NB4 (cell line): ENCODE results near the gene ITIH6.
A peak's percentile ranks its signal among the peaks of the same experiment; 100 is the strongest.

Experiments
- DNase-seq: peaks from one replicate; pipeline ENCODE4 v3.0.0; 2010; ENCODE audit warnings: low read depth
- H3K4me3 ChIP-seq: one replicate; pipeline ENCODE4 v1.5.1; 2011; ENCODE audit warnings: mild to moderate bottlenecking, low read depth, low read length, moderate library complexity
- CTCF ChIP-seq: IDR thresholded peaks from one replicate; pipeline ENCODE4 v1.5.1; 2012; ENCODE audit warnings: low read depth, low read length
- MAX ChIP-seq: IDR thresholded peaks from 2 replicates; pipeline ENCODE4 v1.6.1; 2011; ENCODE audit warnings: low read depth, low read length
- MYC ChIP-seq: IDR thresholded peaks from 2 replicates; pipeline ENCODE4 v1.6.1; 2011; ENCODE audit warnings: low read depth, low read length
- POLR2A ChIP-seq: IDR thresholded peaks from 2 replicates; pipeline ENCODE4 v1.6.1; 2011; ENCODE audit warnings: mild to moderate bottlenecking; ENCODE audit not compliant: insufficient read length; ENCODE audit errors: extremely low read depth

Gene ITIH6

DNA sequence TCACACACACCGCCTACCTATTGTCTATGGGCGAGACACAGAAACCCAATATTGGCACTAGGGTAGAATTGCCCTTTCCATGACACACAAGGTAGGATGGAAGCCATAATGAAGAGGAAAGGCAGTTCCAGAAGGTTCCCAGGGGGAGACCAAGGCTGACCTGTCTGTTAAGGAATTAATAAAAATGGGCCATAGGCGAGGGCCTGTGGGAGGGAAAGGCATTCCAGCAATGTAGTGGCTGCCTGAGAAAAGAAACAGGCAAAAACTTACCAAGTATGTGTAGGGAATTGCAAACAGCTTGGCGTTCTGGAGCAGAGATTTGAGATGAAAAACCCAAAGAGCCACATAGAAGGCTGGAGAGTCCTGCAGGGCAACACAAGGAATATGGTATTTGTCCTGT is 28.5 kb upstream of the ITIH6 start:
- DNase-seq = no peak
- no peak for TF ChIP-seq POLR2A
- TF ChIP-seq CTCF = no peak
- TF ChIP-seq MYC = no peak
- no peak for TF ChIP-seq MAX
- no peak overlapping the region for H3K4me3 ChIP-seq

DNA sequence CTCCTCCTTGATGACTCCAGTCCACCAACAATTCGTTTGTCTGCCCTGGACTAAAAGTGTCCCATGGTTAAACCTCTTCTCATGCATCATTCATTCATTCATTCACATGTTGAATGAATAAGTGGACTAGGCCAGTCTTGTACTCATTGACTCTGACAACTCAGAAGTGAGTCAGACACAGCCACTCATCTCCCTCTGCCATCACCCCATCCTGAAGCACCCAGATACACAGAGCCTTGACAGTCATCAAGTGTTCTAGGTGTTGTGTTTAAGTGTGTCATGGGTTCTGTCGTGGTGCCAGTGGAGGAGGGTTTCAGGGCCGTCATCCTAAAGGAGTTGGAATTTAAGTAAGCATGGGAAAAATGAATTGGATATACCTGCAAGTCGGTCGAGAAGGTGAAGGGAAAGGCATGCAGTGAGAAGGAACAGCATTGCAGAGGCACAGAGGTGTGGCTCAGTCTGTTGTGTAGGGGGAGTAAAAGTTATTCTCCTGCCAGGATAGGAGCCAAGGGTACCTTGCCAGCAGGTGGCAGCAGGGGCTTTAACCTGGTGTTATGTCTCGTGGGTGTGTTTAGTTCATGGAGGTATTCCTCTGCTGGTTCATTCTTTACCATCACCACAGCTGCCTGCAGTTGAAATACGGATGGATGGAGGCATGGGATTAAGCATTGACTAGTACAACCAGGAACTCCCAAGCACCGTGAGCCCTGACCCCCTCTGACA is 27.8 kb upstream of the ITIH6 start:
- TF ChIP-seq CTCF = peak; percentile 22
- TF ChIP-seq MAX = no peak
- no peak for TF ChIP-seq POLR2A
- no peak for DNase-seq
- H3K4me3 ChIP-seq = no peak overlapping the region

DNA sequence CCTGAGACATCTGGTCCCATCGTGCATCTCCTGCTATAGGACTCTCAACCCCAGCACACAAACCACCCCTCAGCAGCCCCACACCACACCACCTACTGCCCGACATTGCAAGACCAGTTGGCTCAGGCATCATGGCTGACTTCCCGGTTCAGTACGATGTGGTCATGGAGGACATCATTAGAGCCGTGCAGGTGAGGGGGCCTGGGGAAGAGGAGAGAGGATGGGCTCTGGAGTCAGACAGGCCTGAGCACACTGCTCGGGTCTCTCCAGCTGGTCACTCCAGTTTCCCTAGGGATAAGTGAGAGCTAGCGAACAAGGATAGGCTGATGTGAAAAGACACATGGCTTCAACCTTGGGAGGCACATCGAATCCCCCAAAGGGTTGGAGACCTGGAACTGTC is 26.7 kb upstream of the ITIH6 start:
- TF ChIP-seq MYC (no peak), CTCF (no peak), MAX (no peak), POLR2A (no peak)
- no peak for DNase-seq
- H3K4me3 ChIP-seq = no peak overlapping the region

GRCh38 chrX:54824195-54824594 is 26.1 kb upstream of the ITIH6 start:
- no peak for TF ChIP-seq CTCF
- TF ChIP-seq MAX = no peak
- TF ChIP-seq POLR2A = no peak
- no peak for TF ChIP-seq MYC
- no peak for DNase-seq
- H3K4me3 ChIP-seq = no peak overlapping the region

DNA sequence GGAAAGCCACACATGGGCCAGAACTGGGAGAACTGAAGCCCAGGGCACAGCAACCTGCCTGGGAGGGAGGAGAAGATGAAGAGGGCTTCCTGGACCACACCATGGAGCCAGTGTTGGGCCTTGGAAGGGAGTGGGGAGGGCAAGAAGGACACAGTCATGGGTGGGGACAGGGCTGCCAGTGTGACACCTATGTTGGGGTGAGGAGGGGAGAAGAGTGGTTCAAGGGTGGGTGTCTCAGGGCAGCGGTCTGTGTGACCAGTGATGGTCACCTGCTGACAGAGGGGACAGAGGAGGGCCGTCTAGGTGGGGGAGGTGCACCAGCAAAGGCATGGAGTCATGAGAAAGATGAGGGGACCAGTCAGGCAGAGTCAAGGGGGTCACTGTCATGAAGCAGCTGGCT is 23.3 kb upstream of the ITIH6 start:
- no peak overlapping the region for H3K4me3 ChIP-seq
- no peak for TF ChIP-seq POLR2A
- TF ChIP-seq MAX = no peak
- no peak for TF ChIP-seq MYC
- no peak for TF ChIP-seq CTCF
- no peak for DNase-seq
